ENCODE measurements around the gene TAF4. TPM values are rescaled to one million over a fixed set of nuclear protein-coding genes. Genes with fewer than 3 reads are reported as not detected.

Gene TAF4
- total RNA-seq, 1 experiment from 2014 or later: 21.0 TPM

GRCh38 chr20:61988665-61989064 is 77.0 kb downstream of the TAF4 start:
- BruUV-seq (replicated peaks): no TSS peak
- in situ Hi-C loops (cut with HindIII; ENCODE audit: low pct_unique_long_range_greater_than_20kb, low sequenced_read_pairs): no loop called here
- H3K27ac ChIP-seq (ENCODE audit: low read length): no peak overlapping the region

DNA sequence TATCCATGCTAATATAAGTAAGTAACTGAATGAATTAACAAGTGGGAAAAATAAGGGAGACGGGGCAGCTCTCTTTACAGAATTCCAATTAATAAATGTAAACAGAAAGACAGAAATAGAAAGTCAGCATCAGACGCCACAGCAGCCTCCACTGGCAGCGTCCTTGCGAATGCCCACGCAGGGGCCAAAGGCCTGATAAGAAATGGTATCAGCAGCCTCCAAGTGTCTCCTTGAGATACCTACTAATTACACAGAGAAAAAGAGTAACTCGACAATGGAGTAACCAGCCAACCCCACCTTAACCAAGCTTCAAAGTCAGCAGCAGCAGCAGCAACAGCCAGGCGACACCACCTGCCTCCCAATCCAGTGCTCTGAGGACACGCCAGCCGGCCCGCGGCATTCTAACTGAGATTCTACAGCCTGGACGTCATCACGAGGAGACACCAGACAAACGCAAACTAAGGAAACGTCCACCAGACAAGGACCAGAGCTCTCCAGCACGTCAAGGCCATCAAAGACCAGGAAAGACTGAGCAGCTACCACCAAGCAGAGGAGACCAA is 78.8 kb downstream of the TAF4 start:
- no TSS peak for BruUV-seq (replicated peaks)
- H3K36me3 ChIP-seq (ENCODE audit: control insufficient read depth, insufficient read depth, low read length): no peaks in the 10 kb centered on the region
- no peak overlapping the region for H3K27ac ChIP-seq (ENCODE audit: low read length)
- in situ Hi-C loops (cut with HindIII; ENCODE audit: low pct_unique_long_range_greater_than_20kb, low sequenced_read_pairs) (no loop called here), intact Hi-C loops (cut with micrococcal nuclease; ENCODE audit: unreplicated experiment) (no loop called here)
- no peak for ATAC-seq
- no peaks in the 10 kb centered on the region for H3K4me1 ChIP-seq (ENCODE audit: control insufficient read depth, insufficient read depth, low read length)
- CTCF ChIA-PET: no interaction called here
- no peak overlapping the region for H3K4me3 ChIP-seq (ENCODE audit: low read depth in 2 of 2, low read length in 2 of 2)
- H3K9me3 ChIP-seq (ENCODE audit: control insufficient read depth, insufficient read depth, low read depth, low read length): no peaks in the 10 kb centered on the region
- TF ChIP-seq, protein P1, sequence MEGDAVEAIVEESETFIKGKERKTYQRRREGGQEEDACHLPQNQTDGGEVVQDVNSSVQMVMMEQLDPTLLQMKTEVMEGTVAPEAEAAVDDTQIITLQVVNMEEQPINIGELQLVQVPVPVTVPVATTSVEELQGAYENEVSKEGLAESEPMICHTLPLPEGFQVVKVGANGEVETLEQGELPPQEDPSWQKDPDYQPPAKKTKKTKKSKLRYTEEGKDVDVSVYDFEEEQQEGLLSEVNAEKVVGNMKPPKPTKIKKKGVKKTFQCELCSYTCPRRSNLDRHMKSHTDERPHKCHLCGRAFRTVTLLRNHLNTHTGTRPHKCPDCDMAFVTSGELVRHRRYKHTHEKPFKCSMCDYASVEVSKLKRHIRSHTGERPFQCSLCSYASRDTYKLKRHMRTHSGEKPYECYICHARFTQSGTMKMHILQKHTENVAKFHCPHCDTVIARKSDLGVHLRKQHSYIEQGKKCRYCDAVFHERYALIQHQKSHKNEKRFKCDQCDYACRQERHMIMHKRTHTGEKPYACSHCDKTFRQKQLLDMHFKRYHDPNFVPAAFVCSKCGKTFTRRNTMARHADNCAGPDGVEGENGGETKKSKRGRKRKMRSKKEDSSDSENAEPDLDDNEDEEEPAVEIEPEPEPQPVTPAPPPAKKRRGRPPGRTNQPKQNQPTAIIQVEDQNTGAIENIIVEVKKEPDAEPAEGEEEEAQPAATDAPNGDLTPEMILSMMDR (IDR thresholded peaks at IDR 0.05): no peak
- TF ChIP-seq, protein P2, sequence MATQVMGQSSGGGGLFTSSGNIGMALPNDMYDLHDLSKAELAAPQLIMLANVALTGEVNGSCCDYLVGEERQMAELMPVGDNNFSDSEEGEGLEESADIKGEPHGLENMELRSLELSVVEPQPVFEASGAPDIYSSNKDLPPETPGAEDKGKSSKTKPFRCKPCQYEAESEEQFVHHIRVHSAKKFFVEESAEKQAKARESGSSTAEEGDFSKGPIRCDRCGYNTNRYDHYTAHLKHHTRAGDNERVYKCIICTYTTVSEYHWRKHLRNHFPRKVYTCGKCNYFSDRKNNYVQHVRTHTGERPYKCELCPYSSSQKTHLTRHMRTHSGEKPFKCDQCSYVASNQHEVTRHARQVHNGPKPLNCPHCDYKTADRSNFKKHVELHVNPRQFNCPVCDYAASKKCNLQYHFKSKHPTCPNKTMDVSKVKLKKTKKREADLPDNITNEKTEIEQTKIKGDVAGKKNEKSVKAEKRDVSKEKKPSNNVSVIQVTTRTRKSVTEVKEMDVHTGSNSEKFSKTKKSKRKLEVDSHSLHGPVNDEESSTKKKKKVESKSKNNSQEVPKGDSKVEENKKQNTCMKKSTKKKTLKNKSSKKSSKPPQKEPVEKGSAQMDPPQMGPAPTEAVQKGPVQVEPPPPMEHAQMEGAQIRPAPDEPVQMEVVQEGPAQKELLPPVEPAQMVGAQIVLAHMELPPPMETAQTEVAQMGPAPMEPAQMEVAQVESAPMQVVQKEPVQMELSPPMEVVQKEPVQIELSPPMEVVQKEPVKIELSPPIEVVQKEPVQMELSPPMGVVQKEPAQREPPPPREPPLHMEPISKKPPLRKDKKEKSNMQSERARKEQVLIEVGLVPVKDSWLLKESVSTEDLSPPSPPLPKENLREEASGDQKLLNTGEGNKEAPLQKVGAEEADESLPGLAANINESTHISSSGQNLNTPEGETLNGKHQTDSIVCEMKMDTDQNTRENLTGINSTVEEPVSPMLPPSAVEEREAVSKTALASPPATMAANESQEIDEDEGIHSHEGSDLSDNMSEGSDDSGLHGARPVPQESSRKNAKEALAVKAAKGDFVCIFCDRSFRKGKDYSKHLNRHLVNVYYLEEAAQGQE (IDR thresholded peaks at IDR 0.05; ENCODE audit: insufficient read depth in 1 of 2, low read depth in 2 of 2, low read length in 1 of 2): no peak
- TF ChIP-seq SIN3A (IDR thresholded peaks at IDR 0.05; ENCODE audit: borderline replicate concordance, insufficient read depth, low read depth, low read length) (no peak), TCF7L2 (IDR thresholded peaks at IDR 0.05; ENCODE audit: low read depth, low read length) (no peak), POLR2AphosphoS5 (IDR thresholded peaks at IDR 0.05; ENCODE audit: low read depth, low read length) (no peak)
- no peak for DNase-seq (ENCODE audit: low read depth, low spot score)
- no peaks in the 10 kb centered on the region for H3K27me3 ChIP-seq (ENCODE audit: control insufficient read depth, insufficient read depth, low read length)
- POLR2A ChIA-PET: no interaction called here

More at GRCh38 chr20:61988665-61989064, 77.0 kb downstream of the TAF4 start:
- H3K9me3 ChIP-seq (ENCODE audit: control insufficient read depth, insufficient read depth, low read depth, low read length): no peaks in the 10 kb centered on the region
- H3K36me3 ChIP-seq (ENCODE audit: control insufficient read depth, insufficient read depth, low read length): no peaks in the 10 kb centered on the region
- TF ChIP-seq, protein P2 (IDR thresholded peaks at IDR 0.05; ENCODE audit: insufficient read depth in 1 of 2, low read depth in 2 of 2, low read length in 1 of 2): no peak
- no peak for TF ChIP-seq SIN3A (IDR thresholded peaks at IDR 0.05; ENCODE audit: borderline replicate concordance, insufficient read depth, low read depth, low read length)
- ATAC-seq: no peak
- no peaks in the 10 kb centered on the region for H3K4me1 ChIP-seq (ENCODE audit: control insufficient read depth, insufficient read depth, low read length)
- no peak for DNase-seq (ENCODE audit: low read depth, low spot score)
- ChIA-PET POLR2A (no interaction called here), CTCF (no interaction called here)
- intact Hi-C loops (cut with micrococcal nuclease; ENCODE audit: unreplicated experiment): no loop called here
- no peak overlapping the region for H3K4me3 ChIP-seq (ENCODE audit: low read depth in 2 of 2, low read length in 2 of 2)
- H3K27me3 ChIP-seq (ENCODE audit: control insufficient read depth, insufficient read depth, low read length): no peaks in the 10 kb centered on the region

Measured in Panc1 (cell line).